Dermis blood vessel endothelial cell (primary cell): Measurements from ENCODE around the gene FKRP. TPM values are rescaled to one million over a fixed set of nuclear protein-coding genes. Genes with fewer than 3 reads are reported as not detected.
"Not testable (repeated sequence)": the region's sequence is repeated elsewhere in the genome, so short reads cannot be mapped to it uniquely, and the experiment has no call there.

Experiments used
- DNase-seq: peaks from one replicate; pipeline ENCODE4 v3.0.0; 2010
- total RNA-seq: library from RNA; depleted of rRNA; stranded (reverse); fragments of >200 nt; gene quantifications from 2 replicates; pipeline ENCODE4 v1.2.3, GENCODE V29; 2014

The FKRP gene
- total RNA-seq, 1 donor from 2014 or later: 16.7 TPM

- DNase-seq: no peak
Measured at GRCh38 chr19:46759817-46760333, 14.0 kb downstream of the FKRP start.

GRCh38 chr19:46760363-46760762 lies 14.5 kb downstream of the FKRP start:
- no peak for DNase-seq

DNA sequence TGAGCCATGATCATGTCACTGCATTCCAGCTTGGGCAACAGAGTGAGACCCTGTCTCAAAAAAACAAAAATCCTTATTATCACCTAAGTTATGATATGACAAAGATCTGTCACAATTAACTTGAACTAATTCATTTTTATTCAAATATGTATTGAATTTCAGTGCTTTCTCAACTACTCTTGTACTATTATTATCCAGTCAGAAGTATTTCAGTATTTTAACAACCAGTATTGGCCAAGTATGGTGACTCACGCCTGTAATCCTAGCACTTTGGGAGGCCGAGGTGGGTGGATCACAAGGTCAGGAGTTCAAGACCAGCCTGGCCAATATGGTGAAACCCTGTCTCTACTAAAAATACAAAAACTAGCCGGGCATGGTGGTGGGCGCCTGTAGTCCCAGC lies 15.0 kb downstream of the FKRP start:
- not testable (repeated sequence) for DNase-seq

GRCh38 chr19:46761418-46761831 lies 15.6 kb downstream of the FKRP start:
- no peak for DNase-seq

GRCh38 chr19:46762245-46762890 lies 16.5 kb downstream of the FKRP start:
- DNase-seq: no peak

DNA sequence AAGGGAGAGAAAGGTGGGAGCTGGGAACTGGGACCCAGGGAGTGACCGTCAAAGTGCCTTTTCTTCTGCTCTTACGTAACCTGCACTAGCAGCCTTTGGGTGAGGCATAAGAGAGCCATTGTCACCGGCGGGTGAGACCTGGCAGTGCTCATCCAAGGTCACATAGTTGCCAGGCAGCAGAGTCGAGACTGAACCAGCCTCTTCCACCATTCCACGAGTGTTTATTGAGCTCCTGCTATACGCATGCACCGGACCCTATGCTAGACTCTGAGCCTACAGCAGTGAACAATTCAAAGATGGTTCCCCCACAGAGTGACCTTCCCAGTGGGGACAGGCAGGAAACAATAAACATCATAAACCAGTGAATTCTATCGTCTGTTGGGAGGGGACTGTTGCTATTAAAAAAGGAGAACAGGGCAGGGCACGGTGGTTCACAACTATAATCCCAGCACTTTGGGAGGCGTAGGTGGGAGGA lies 19.0 kb downstream of the FKRP start:
- no peak for DNase-seq

DNA sequence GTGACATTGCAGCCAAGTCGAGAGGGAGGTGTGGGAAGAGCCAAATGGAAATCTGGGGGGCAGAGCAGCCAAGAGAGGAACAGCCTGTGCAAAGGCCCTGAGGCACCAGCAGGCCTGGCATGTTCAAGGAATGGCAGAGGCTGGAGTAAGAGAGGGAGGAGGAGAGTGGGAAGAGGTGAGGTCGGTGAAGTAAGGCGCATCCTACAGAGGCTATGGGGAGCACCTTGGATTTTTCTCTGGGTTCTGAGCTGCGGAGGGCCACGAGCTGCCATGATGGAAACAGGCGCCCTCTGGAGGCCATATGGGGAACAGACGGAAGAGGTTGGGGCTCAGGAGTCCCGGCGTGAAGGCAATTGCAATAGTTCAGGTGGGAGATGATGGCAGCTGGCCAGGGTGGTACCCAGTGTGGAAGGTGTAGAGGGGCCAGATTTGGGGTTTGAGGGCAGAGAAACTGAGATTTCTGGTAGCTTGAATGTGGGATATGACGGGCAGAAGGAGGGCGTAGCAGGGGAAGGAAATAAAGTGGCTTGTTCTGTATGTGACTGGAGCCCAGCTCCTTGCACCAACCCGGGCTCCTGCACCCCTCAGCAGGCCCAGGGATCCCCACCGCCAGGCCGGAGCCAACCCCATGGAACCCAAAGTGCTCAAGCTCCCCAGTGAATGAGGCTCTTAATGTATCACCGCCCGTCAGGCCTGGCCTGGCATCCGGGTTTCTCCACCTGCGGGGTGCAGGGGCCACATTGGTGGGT lies 20.9 kb downstream of the FKRP start:
- peak; percentile 66 for DNase-seq

DNA sequence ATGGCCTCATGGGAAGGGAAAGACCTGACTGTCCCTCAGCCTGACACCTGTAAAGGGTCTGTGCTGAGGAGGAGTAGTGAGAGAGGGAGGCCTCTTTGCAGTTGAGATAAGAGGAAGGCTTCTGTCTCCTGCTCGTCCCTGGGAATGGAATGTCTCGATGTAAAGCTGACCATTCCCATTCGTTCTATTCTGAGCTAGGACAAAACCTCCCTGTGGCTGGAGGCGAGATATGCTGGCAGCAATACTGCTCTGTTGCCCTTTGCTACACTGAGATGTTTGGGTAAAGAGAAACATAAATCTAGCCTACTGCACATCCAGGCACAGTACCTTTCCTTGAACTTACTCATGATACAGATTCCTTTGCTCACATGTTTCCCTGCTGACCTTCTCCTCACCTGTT lies 22.9 kb downstream of the FKRP start:
- not testable (repeated sequence) for DNase-seq

DNA sequence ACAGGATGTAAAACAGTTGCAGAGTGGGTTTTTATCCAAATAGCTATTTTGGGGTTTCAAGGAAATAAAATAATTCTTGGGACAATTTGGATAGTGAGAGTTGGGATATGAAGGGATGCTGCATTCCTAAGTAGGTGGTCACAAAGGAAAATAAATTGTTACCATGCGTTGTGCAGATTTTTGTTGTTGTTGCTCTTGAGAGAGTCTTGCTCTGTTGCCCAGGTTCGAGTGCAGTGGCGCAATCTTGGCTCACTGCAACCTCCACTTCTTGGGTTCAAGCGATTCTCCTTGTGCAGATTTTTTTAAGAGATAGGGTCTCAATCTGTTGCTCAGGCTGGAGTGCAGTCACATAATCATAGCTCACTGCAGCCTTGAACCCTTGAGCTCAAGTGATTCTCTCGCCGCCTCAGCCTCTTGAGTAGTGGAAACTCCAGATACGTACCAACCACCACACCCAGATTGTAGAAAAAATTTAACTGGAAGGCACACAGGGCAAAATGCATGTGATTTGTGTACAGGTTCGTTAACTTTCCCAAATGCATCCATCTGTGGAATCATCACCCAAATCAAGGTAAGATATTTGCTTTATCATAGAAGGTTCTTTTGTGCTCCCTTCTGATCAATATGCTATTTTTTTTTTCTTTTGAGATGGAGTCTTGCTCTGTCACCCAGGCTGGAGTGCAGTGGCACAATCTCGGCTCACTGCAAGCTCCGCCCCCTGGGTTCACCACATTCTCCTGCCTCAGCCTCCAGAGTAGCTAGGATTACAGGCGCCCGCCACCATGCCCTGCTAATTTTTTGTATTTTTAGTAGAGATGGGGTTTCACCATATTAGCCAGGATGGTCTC lies 26.5 kb downstream of the FKRP start:
- no peak for DNase-seq

- no peak for DNase-seq
Measured at GRCh38 chr19:46773018-46773399, 27.2 kb downstream of the FKRP start.

DNA sequence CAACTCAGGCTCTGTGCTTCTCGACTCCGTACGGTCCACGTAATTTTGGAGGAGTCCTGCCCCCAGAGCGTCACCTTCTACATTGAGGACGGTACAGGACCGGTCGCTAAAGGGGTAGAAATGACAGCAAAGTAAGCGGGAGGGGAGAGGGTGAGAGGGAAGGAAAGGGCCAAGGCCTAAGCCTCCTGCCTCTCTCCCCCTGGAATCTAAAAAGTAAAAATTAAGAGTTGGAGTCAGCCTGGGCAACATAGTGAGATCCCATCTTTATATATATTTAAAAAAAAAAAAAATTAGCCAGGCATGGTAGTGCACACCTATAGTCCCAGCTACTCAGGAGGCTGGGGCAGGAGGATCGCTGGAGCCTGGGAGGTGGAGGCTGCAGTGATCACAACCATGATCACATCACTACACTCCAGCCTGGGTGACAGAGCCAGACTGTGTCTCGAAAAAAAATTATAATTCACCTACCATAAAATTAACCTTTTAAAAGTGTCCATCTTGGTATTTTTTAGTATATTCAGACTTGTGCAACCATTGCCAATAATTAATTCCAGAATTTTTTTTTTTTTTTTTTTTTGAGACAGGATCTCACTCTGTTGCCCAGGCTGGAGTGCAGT lies 29.9 kb downstream of the FKRP start:
- DNase-seq: no peak

- DNase-seq: no peak
Measured at GRCh38 chr19:46776927-46777911, 31.4 kb downstream of the FKRP start.

DNA sequence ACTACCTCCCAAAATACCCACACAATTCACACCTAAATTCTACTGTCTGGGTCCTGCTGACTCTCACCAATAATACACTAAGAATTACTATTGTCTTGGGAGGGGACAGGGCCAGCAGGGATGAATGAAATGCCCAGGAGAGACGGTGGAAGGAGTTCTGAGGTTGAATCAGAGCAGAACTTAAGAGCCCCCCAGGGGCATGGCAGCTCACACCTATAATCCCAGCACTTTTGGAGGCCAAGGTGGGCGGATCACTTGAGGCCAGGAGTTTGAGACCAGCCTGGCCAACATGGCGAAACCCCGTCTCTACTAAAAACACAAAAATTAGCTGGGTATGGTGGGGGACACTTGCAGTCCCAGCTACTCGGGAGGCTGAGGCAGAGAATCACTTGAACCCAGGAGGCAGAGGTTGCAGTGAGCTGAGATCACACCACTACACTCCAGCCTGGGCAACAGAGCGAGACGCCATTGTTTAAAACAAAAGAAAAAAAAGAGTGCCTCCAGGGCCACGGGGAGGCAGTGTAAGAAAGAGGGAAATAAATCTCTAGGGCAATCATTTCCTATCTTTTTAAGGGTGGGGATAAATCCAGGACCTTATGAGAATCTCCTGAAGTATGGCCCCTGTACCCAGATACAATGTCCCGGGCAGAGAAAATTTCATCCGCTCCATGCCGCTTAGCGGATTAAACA lies 32.2 kb downstream of the FKRP start:
- DNase-seq: not testable (repeated sequence)

GRCh38 chr19:46782355-46783019 lies 36.6 kb downstream of the FKRP start:
- DNase-seq: no peak

DNA sequence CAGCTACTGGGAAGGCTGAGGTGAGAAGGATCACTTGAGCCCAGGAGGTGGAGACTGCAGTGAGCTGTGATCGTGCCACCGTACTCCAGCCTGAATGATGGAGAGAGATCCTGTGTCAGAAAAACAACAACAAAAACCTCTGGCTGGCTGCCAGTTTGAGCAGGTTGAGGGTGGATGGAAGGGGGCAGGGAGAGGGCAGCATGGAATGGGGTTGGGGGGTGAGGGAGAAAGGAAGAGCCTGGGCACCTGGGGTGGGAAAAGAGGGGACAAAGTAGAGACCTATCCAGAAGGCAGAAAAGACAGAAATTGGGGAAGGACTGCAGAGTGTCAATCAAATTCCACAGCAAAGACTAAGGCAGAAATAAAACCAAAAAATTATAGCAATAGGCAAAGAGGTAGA lies 37.8 kb downstream of the FKRP start:
- DNase-seq: no peak

GRCh38 chr19:46784262-46785053 lies 38.6 kb downstream of the FKRP start:
- DNase-seq: peak; percentile 68

DNA sequence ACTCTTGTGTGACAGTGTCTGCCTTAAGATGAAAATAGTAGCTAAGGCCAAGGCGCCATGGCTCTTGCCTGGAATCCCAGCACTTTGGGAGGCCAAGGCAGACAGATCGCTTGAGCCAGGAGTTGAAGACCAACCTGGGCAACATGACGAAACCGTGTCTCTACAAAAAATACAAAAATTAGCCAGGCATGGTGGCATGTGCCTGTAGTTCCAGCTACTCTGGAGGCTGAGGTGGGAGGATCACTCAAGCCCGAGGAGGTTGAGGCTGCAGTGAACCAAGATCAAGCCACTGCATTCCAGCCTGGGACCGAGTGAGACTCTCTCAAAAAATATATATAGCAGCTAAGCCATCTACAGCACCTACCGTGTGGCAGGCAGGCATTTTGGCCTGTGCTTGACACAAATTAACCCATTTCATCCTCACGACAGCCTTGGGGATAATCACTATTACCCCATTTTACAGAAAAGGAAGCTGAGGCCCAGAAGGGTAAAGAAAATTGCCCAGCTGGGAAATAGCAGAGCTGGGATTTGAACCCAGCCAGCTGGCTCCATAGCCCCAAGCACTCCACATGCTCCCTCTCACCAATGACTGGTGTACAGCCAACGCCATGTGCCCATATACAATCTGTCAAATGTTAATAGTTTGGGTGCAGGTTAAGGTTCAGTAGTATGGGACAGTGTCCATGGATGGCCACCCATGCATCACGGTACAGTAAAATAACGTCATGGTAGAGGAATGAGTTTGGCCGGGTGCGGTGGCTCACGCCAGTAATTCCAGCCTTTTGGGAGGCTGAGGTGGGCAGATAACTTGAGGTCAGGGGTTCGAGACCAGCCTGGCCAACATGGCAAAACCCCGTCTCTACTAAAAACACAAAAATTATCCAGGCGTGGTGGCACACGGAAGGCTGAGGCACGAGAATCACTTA lies 39.5 kb downstream of the FKRP start:
- no peak for DNase-seq

DNA sequence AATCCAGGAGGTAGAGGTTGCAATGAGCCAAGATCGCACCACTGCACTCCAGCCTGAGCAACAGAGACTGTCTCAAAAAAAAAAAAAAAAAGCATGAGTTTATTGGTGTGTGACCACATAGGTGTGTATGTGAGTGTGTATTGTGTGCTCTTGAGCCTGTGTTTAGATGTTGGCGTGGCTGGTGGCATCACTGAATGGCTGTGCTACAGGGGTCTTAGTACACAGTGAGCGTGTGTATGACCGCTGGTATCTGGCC lies 40.1 kb downstream of the FKRP start:
- DNase-seq: no peak
